ENCODE measurements around the gene FASTKD1.
"Not testable (repeated sequence)": the region's sequence is repeated elsewhere in the genome, so short reads cannot be mapped to it uniquely, and the experiment has no call there.

FASTKD1 gene

GRCh38 chr2:169573160-169573973 lies at the start of gene FASTKD1:
FASTKD1 (minus strand) TSS chr2:169573865; CDS start chr2:169572029, 1,836 bp downstream.
- peak; percentile 73 to 81 for DNase-seq (ENCODE audit: low read depth in 2 of 2)

GRCh38 chr2:169623235-169623634 lies 49.6 kb upstream of the FASTKD1 start:
- no peak for DNase-seq (ENCODE audit: low read depth in 2 of 2)

DNA sequence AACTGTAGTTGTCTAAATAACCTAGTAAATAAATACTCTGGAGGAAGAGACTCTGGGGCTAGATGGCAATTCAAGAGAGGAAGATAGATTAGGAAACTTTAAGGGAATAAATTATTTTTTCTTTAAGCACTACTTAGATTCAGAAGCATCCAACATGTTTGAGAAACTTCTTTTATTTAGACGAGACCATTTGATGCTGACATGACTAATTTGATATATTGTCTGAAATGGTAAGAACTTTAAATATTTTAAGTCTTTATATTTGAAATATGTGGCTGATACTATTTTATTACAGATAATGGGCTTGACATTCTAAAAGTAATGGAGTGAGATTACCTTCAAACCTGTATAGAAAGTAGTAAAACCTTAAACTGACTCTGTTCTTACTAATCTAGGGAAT lies 46.8 kb upstream of the FASTKD1 start:
- DNase-seq (ENCODE audit: low read depth in 2 of 2) = no peak

GRCh38 chr2:169619946-169620345 lies 46.3 kb upstream of the FASTKD1 start:
- DNase-seq (ENCODE audit: low read depth in 2 of 2) = no peak

GRCh38 chr2:169615982-169616381 lies 42.3 kb upstream of the FASTKD1 start:
- not testable (repeated sequence) for DNase-seq (ENCODE audit: low read depth in 2 of 2)

- no peak for DNase-seq (ENCODE audit: low read depth in 2 of 2)
These were observed 40.2 kb upstream of the FASTKD1 start for GRCh38 chr2:169613876-169614275.

- DNase-seq (ENCODE audit: low read depth in 2 of 2) = no peak
These were observed 35.6 kb upstream of the FASTKD1 start for GRCh38 chr2:169609264-169609663.

DNA sequence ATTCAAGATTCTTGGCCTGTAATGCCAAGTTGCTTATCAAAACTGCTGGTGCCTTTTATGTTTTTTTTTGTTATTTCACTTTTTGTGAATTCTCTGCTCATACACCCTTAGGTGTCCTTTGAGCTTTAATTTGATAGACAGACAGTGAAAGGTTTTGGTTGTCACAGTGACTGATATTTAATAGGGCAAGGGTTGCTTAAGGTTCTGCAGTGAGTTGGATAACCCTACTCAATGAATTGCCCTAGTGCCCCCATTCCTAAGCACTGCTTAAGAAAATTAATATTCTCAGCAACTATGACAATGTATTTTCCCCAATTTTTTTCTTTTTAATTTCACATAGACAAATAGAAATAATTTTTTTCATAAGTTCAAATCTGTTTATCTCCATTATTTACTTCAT lies 25.9 kb upstream of the FASTKD1 start:
- no peak for DNase-seq (ENCODE audit: low read depth in 2 of 2)

GRCh38 chr2:169598982-169599381 lies 25.3 kb upstream of the FASTKD1 start:
- DNase-seq (ENCODE audit: low read depth in 2 of 2) = no peak

DNA sequence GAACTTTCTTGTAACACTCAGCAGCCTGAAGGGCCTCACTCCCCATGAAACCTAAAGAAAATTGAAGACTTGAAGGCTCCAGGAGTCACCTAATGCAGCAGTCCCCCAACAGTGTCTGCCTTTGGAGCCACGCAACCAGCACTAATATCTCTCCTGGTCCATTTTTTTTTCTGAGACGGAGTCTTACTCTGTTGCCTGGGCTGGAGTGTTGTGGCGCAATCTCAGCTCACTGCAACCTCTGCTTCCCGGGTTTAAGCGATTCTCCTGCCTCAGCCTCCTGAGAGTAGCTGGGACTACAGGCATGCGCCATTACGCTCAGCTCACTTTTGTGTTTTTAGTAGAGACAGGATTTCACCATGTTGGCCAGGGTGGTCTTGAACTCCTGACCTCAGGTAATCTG lies 22.9 kb upstream of the FASTKD1 start:
- not testable (repeated sequence) for DNase-seq (ENCODE audit: low read depth in 2 of 2)

- DNase-seq (ENCODE audit: low read depth in 2 of 2) = no peak
These were observed 17.1 kb upstream of the FASTKD1 start for GRCh38 chr2:169590804-169591203.

- DNase-seq (ENCODE audit: low read depth in 2 of 2) = no peak
These were observed 12.0 kb upstream of the FASTKD1 start for GRCh38 chr2:169585673-169586072.

GRCh38 chr2:169584005-169584877 lies 10.6 kb upstream of the FASTKD1 start, which contains the start of gene PPIG:
PPIG (plus strand) TSS chr2:169584351; CDS start chr2:169604042, 19,691 bp downstream.
- DNase-seq (ENCODE audit: low read depth in 2 of 2) = peak; percentile 73 to 81

GRCh38 chr2:169583518-169583917 lies 9.9 kb upstream of the FASTKD1 start:
- DNase-seq (ENCODE audit: low read depth in 2 of 2) = no peak

DNA sequence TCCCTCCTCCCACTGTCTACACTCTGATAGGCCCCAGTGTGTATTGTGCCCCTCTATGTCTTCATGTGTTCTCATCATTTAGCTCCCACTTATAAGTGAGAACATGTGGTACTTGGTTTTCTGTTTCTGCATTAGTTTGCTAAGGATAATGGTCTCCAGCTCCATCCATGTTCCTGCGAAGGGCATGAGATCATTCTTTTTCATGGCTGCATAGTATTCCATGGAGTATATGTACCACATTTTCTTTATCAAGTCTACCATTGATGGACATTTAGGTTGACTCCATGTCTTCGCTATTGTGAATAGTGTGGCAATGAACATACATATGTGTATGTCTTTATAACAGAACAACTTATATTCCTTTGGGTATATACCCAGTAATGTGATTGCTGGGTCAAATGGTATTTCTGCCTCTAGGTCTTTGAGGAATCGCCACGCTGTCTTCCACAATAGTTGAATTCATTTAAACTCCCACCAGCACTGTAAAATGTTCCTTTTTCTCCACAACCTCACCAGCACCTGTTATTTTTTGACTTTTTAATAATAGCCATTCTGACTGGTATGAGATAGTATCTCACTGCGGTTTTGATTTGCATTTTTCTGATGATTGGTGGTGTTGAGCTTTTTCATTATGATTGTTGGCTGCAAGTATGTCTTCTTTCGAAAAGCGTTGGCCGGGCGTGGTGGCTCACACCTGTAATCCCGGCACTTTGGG lies 9.0 kb upstream of the FASTKD1 start:
- DNase-seq (ENCODE audit: low read depth in 2 of 2) = not testable (repeated sequence)

DNA sequence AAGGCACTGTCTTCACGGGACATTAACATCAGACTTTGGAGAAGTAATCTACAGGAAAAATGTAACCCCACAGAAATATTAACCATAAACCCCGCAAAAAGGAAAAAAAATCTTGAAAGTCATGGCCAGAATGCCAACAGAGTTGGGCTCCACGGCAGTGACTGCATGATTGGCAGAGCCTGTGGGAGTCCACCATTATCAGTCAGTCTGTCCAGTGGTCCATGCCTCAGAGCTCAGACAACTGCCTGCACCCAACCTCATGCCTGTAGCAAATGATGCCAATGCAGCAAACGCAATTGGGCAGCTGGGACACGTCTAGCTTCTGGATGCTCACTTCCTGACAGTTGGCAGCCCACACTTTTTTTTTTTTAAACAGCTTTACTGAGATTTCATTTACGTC lies 5.4 kb upstream of the FASTKD1 start:
- no peak for DNase-seq (ENCODE audit: low read depth in 2 of 2)

- DNase-seq (ENCODE audit: low read depth in 2 of 2) = not testable (repeated sequence)
These were observed 1.6 kb upstream of the FASTKD1 start for GRCh38 chr2:169575264-169575663.

DNA sequence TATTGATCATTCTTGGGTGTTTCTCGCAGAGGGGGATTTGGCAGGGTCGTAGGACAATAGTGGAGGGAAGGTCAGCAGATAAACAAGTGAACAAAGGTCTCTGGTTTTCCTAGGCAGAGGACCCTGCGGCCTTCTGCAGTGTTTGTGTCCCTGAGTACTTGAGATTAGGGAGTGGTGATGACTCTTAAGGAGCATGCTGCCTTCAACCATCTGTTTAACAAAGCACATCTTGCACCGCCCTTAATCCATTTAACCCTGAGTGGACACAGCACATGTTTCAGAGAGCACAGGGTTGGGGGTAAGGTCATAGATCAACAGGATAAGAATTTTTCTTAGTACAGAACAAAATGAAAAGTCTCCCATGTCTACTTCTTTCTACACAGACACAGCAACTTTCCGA lies 874 bp upstream of the FASTKD1 start:
- not testable (repeated sequence) for DNase-seq (ENCODE audit: low read depth in 2 of 2)

GRCh38 chr2:169573974-169574299 lies 272 bp upstream of the FASTKD1 start:
- DNase-seq (ENCODE audit: low read depth in 2 of 2) = no peak

GRCh38 chr2:169572821-169573159 lies 875 bp downstream of the FASTKD1 start:
- no peak for DNase-seq (ENCODE audit: low read depth in 2 of 2)

DNA sequence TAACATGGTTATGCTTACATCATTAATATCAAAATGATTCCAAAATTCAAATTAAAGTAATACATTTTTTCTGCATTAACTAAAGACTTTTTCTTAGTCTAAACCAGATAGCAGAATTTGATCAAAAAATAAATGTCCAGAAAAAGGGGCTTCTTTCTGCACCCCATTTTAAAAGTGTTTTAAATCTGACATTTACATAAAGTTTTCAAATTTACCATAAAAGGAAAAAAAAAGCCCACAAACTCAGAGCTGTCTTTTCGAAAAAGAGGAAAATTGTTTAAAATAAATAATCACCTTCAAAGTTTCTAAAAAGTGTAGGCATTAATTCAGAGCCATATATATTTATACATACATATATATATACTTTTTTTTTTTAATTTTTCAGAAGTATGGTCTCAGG lies 1.5 kb downstream of the FASTKD1 start:
- DNase-seq (ENCODE audit: low read depth in 2 of 2) = no peak

GRCh38 chr2:169571571-169571970 lies 2.1 kb downstream of the FASTKD1 start:
- DNase-seq (ENCODE audit: low read depth in 2 of 2) = no peak

Data from activated CD8-positive, alpha-beta memory T cell treated with anti-CD3 and anti-CD28 coated beads for 4 hours (primary cell).